ENCODE measurements around the gene APBA2. TPM values are rescaled to one million over a fixed set of nuclear protein-coding genes. Genes with fewer than 3 reads are reported as not detected.

Gene APBA2
- polyA plus RNA-seq, 2 of the 4 experiments (the other 2 are of a cell fraction), result 11.4 to 12.6 TPM

- 88% methylated on average over 5 of the region's 5 CpGs for WGBS (ENCODE audit: missing lambda C conversion rate)
- no peak overlapping the region for H3K27ac ChIP-seq
- no peak for ATAC-seq
- CTCF ChIA-PET, result interaction anchor here (1.2 to 2.4 kb wide), 4 partner anchors 9 to 201 kb away, joined by 3 to 7 read pairs (median 4); no protein-coding TSS in a partner anchor
- DNase-seq (ENCODE audit: low read depth in 1 of 2, low spot score in 1 of 2), result no peak
- no peak for FAIRE-seq
- no peak overlapping the region for H3K4me3 ChIP-seq
- H3K9me3 ChIP-seq, result no peaks in the 10 kb centered on the region
- TF ChIP-seq TP53 (CRISPR knock-in tag; IDR thresholded peaks at IDR 0.05), result no peak
- TF ChIP-seq EHMT2 (IDR thresholded peaks at IDR 0.05; ENCODE audit: low read depth), result no peak
- TF ChIP-seq RCOR1 (IDR thresholded peaks at IDR 0.05; ENCODE audit: low read depth, low read length), result no peak
- TF ChIP-seq MAX (IDR thresholded peaks at IDR 0.05), result no peak
- no peak for TF ChIP-seq ATOH8 (CRISPR knock-in tag; IDR thresholded peaks at IDR 0.05; ENCODE audit: low read depth)
- no peak for TF ChIP-seq POLR2AphosphoS2 (conservative IDR thresholded peaks at IDR 0.05; ENCODE audit: low read length)
- no peak for TF ChIP-seq EHF (CRISPR knock-in tag; IDR thresholded peaks at IDR 0.05)
- TF ChIP-seq ELK1 (IDR thresholded peaks at IDR 0.05; ENCODE audit: low read depth, low read length), result no peak
- no peak for TF ChIP-seq ZC3H11A (IDR thresholded peaks at IDR 0.05)
- no peak for TF ChIP-seq SMC3 (IDR thresholded peaks at IDR 0.05)
- TF ChIP-seq JUN (IDR thresholded peaks at IDR 0.05), result no peak
- TF ChIP-seq SREBF2 (IDR thresholded peaks at IDR 0.05), result no peak
- no peak for TF ChIP-seq POLR2A (IDR thresholded peaks at IDR 0.05; ENCODE audit: low read length)
- TF ChIP-seq E2F6 (IDR thresholded peaks at IDR 0.05; ENCODE audit: borderline replicate concordance, low read depth), result no peak
- POLR2A ChIA-PET, result no interaction called here
- H3K4me2 ChIP-seq, result no peak overlapping the region
- no peaks in the 10 kb centered on the region for H3K4me1 ChIP-seq
Observed at GRCh38 chr15:28902856-28903255, 17.1 kb downstream of the APBA2 start.

GRCh38 chr15:28903555-28903954, 17.8 kb downstream of the APBA2 start:
- ATAC-seq (no peak), DNase-seq (ENCODE audit: low read depth in 1 of 2, low spot score in 1 of 2) (no peak), FAIRE-seq (no peak)
- no peak overlapping the region for H3K4me2 ChIP-seq
- ChIA-PET POLR2A (no interaction called here), CTCF (interaction anchor here (1.3 to 2.4 kb wide), 2 partner anchors 8 to 201 kb away, joined by 3 to 7 read pairs; no protein-coding TSS in a partner anchor)
- H3K9me3 ChIP-seq, result no peaks in the 10 kb centered on the region
- no peak for TF ChIP-seq HEYL (CRISPR knock-in tag; IDR thresholded peaks at IDR 0.05)
- no peak for TF ChIP-seq NFE2L2 (conservative IDR thresholded peaks at IDR 0.05; ENCODE audit: low read length)
- TF ChIP-seq KDM1A (IDR thresholded peaks at IDR 0.05; ENCODE audit: low read depth), result no peak
- no peak for TF ChIP-seq TFCP2L1 (CRISPR knock-in tag; IDR thresholded peaks at IDR 0.05)
- no peak for TF ChIP-seq RFX5 (IDR thresholded peaks at IDR 0.05)
- no peak for TF ChIP-seq USF2 (IDR thresholded peaks at IDR 0.05)
- WGBS (ENCODE audit: missing lambda C conversion rate), result 89% methylated on average over 8 of the region's 8 CpGs
- H3K27ac ChIP-seq, result no peak overlapping the region
- no peaks in the 10 kb centered on the region for H3K4me1 ChIP-seq
- no peak overlapping the region for H3K4me3 ChIP-seq

- CTCF ChIA-PET, result interaction anchor here (1.3 to 2.4 kb wide), 3 partner anchors 8 to 200 kb away, joined by 3 to 7 read pairs (median 5); no protein-coding TSS in a partner anchor
- no peak for TF ChIP-seq RARB (CRISPR knock-in tag; IDR thresholded peaks at IDR 0.05)
- no peak for TF ChIP-seq KDM1A (IDR thresholded peaks at IDR 0.05; ENCODE audit: low read depth)
- no peak for TF ChIP-seq ZSCAN20 (CRISPR knock-in tag; IDR thresholded peaks at IDR 0.05)
- no peak for TF ChIP-seq JUN (IDR thresholded peaks at IDR 0.05)
- TF ChIP-seq ZNF302 (CRISPR knock-in tag; IDR thresholded peaks at IDR 0.05), result no peak
- TF ChIP-seq CTCF (IDR thresholded peaks at IDR 0.05), result no peak
- no peak for TF ChIP-seq NR3C1 (IDR thresholded peaks at IDR 0.05)
- no peak for TF ChIP-seq JUNB (IDR thresholded peaks at IDR 0.05)
- TF ChIP-seq HES2 (IDR thresholded peaks at IDR 0.05), result no peak
- no peak for TF ChIP-seq REST (IDR thresholded peaks at IDR 0.05)
Observed at GRCh38 chr15:28904003-28904402, 18.2 kb downstream of the APBA2 start.

More at GRCh38 chr15:28904003-28904402, 18.2 kb downstream of the APBA2 start:
- no peaks in the 10 kb centered on the region for H3K4me1 ChIP-seq
- H3K4me3 ChIP-seq, result no peak overlapping the region
- FAIRE-seq, result no peak
- H3K4me2 ChIP-seq, result no peak overlapping the region
- H3K27ac ChIP-seq, result no peak overlapping the region
- no peaks in the 10 kb centered on the region for H3K9me3 ChIP-seq
- 84% methylated on average over 9 of the region's 9 CpGs for WGBS (ENCODE audit: missing lambda C conversion rate)
- DNase-seq (ENCODE audit: low read depth in 1 of 2, low spot score in 1 of 2), result no peak
- POLR2A ChIA-PET, result no interaction called here
- no peak for ATAC-seq
